DOHH2 (cell line): Measurements from ENCODE around the gene THAP4.

Experiments
- H3F3A ChIP-seq: fragments of 200-600 bp; sonication (generic), shearing (Covaris generic); 2 replicates; pipeline ENCODE4 v1.6.0; 2016; ENCODE audit warnings: antibody characterized with exemption, mild to moderate bottlenecking; ENCODE audit not compliant: control insufficient read depth, insufficient read depth
- H3K27ac ChIP-seq: fragments of 200-600 bp; sonication (generic); 2 replicates; pipeline ENCODE4 v1.5.1; 2014; ENCODE audit warnings: low read depth, mild to moderate bottlenecking, low read length, moderate library complexity
- H3K27me3 ChIP-seq: fragments of 200-600 bp; sonication (generic); 2 replicates; pipeline ENCODE4 v1.6.1; 2014; ENCODE audit warnings: mild to moderate bottlenecking, low read length, mixed read lengths; ENCODE audit not compliant: control insufficient read depth
- H3K36me3 ChIP-seq: fragments of 200-600 bp; sonication (generic); 2 replicates; pipeline ENCODE4 v1.6.1; 2014; ENCODE audit warnings: mild to moderate bottlenecking, low read length, moderate library complexity, mixed read lengths; ENCODE audit not compliant: control insufficient read depth
- H3K4me1 ChIP-seq: fragments of 200-600 bp; sonication (generic); 2 replicates; pipeline ENCODE4 v1.6.1; 2014; ENCODE audit warnings: mild to moderate bottlenecking, low read length, mixed read lengths; ENCODE audit not compliant: control insufficient read depth
- H3K4me2 ChIP-seq: fragments of 200-600 bp; sonication (generic); 2 replicates; pipeline ENCODE4 v1.6.0; 2014; ENCODE audit warnings: mild to moderate bottlenecking, low read length, moderate library complexity
- H3K4me3 ChIP-seq: fragments of 200-600 bp; sonication (generic); 2 replicates; pipeline ENCODE4 v1.5.1; 2014; ENCODE audit warnings: mild to moderate bottlenecking, low read length, mixed read lengths
- H3K79me2 ChIP-seq: fragments of 200-600 bp; sonication (generic); 2 replicates; pipeline ENCODE4 v1.6.1; 2014; ENCODE audit warnings: mild to moderate bottlenecking, low read length, mixed read lengths; ENCODE audit not compliant: control insufficient read depth
- H3K9me2 ChIP-seq: fragments of 200-600 bp; sonication (generic); replicated peaks from 2 replicates; pipeline ENCODE4 v1.6.1; 2014; ENCODE audit warnings: mild to moderate bottlenecking, low read length, mixed read lengths; ENCODE audit not compliant: control insufficient read depth
- H3K9me3 ChIP-seq: fragments of 200-600 bp; sonication (generic); 2 replicates; pipeline ENCODE4 v1.6.1; 2014; ENCODE audit warnings: antibody characterized with exemption, low read length, mixed read lengths; ENCODE audit not compliant: control insufficient read depth, insufficient read depth
- H4K20me1 ChIP-seq: fragments of 200-600 bp; sonication (generic); 2 replicates; pipeline ENCODE4 v1.6.0; 2014; ENCODE audit warnings: low read depth, mild to moderate bottlenecking, antibody characterized with exemption, low read length, moderate library complexity; ENCODE audit not compliant: control insufficient read depth, insufficient read depth
- EZH2phosphoT487 ChIP-seq: fragments of 200-600 bp; sonication (generic); IDR thresholded peaks from 2 replicates; pipeline ENCODE4 v1.6.1; 2017; ENCODE audit warnings: borderline replicate concordance, mild to moderate bottlenecking, antibody characterized with exemption, low read length, moderate library complexity, mixed read lengths
- TF ChIP-seq, protein P1 (sequence below): fragments of 200-600 bp; sonication (generic); IDR thresholded peaks from one replicate; pipeline ENCODE4 v1.5.1; 2014; ENCODE audit warnings: antibody characterized with exemption, mild to moderate bottlenecking, low read depth, low read length; ENCODE audit not compliant: poor library complexity, severe bottlenecking

Gene THAP4

DNA sequence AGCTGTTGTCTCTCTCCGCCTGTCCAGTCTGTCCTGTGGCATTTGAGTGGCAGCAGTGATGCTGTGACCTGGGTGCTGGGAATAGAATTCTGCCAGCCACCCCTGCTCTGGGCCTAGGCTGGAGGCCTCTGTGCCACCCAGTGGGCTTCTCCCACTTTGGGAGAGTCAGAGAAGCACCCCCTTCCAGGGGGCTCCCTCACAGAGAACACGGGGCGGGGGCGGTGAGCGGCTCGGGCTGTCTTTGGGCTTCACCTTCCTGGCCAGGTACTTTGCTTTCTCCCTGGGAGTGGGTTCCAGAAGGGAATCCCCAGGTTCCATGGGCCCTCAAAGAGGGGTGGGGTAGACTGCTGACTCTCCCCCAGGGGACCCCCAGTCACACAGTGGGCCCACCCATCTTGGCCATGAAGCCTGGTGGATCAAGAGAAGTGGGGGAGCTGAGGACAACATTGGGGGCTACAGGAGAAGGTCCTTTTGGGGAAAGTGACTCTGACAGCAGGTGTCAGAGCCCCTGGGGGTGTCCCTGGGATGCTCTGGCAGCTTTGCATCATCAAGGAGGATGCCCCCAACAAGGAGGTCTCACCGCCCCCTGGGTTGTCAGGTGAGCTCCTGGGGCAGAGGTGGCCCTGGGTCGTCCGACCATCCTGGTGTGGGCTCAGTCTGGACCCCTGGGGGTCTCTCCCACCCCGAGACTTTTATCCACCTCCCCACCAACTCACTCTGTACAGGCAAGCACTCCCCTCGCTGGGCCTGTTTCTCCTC is 97.2 kb downstream of the THAP4 start:
- no peak overlapping the region for H3K4me3 ChIP-seq
- H3K9me2 ChIP-seq, result no peaks in the 10 kb centered on the region
- H3K27me3 ChIP-seq, result peaks cover 3% of the 10 kb centered on the region; the same call in 1 of the 2 replicates
- no peaks in the 10 kb centered on the region for H3K36me3 ChIP-seq
- H3K4me2 ChIP-seq, result no peak overlapping the region
- H3K79me2 ChIP-seq, result no peaks in the 10 kb centered on the region
- H3F3A ChIP-seq, result no peaks in the 10 kb centered on the region
- TF ChIP-seq EZH2phosphoT487, result no peak
- TF ChIP-seq, protein P1, sequence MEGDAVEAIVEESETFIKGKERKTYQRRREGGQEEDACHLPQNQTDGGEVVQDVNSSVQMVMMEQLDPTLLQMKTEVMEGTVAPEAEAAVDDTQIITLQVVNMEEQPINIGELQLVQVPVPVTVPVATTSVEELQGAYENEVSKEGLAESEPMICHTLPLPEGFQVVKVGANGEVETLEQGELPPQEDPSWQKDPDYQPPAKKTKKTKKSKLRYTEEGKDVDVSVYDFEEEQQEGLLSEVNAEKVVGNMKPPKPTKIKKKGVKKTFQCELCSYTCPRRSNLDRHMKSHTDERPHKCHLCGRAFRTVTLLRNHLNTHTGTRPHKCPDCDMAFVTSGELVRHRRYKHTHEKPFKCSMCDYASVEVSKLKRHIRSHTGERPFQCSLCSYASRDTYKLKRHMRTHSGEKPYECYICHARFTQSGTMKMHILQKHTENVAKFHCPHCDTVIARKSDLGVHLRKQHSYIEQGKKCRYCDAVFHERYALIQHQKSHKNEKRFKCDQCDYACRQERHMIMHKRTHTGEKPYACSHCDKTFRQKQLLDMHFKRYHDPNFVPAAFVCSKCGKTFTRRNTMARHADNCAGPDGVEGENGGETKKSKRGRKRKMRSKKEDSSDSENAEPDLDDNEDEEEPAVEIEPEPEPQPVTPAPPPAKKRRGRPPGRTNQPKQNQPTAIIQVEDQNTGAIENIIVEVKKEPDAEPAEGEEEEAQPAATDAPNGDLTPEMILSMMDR, result no peak
- H3K4me1 ChIP-seq, result no peaks in the 10 kb centered on the region
- H3K27ac ChIP-seq, result no peak overlapping the region
- no peaks in the 10 kb centered on the region for H3K9me3 ChIP-seq
- H4K20me1 ChIP-seq, result no peaks in the 10 kb centered on the region

DNA sequence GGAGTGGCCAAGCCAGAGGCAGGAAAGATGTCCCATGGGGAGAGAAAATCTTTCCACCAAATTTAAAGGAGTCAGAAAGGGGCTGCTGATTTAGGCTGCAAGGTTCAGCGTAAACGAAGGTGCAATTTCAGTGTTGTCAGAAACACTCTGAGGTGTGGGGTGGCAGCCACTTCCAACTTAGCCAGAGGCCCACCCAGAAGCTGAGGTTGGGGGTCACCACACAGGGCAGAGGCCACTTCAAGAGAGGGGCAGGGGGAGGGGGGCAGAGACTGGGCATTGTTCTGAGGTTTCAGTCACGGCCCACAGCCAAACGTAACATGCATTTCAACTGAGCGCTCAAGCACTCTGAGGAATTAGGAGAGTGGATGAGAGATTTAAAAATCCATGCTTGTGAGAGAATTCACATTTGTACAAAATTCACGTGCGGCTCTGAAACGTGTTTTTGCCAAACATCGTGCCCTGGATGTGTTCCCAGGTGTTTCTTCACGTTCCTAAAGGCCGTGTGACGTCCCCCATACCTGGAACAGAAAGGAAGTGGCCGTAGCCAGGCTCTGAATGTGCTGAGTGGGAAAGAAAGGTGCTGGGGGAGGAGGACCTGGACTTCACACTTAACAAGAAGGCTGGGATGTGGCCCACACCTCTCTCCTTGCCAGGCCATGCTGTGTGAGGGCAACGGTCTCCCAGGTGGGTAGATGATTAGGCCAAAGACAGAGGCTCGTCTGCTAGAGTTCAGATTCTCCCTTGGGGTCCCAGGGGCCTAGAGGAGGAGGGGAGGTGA is 97.9 kb downstream of the THAP4 start:
- H3F3A ChIP-seq, result no peaks in the 10 kb centered on the region
- H4K20me1 ChIP-seq, result no peaks in the 10 kb centered on the region
- no peak overlapping the region for H3K4me3 ChIP-seq
- no peaks in the 10 kb centered on the region for H3K79me2 ChIP-seq
- H3K27ac ChIP-seq, result no peak overlapping the region
- no peak for TF ChIP-seq EZH2phosphoT487
- TF ChIP-seq, protein P1, result no peak
- H3K4me1 ChIP-seq, result no peaks in the 10 kb centered on the region
- H3K4me2 ChIP-seq, result no peak overlapping the region
- peaks cover 3% of the 10 kb centered on the region; the same call in 1 of the 2 replicates for H3K27me3 ChIP-seq
- H3K36me3 ChIP-seq, result no peaks in the 10 kb centered on the region
- H3K9me2 ChIP-seq, result no peaks in the 10 kb centered on the region
- H3K9me3 ChIP-seq, result no peaks in the 10 kb centered on the region

DNA sequence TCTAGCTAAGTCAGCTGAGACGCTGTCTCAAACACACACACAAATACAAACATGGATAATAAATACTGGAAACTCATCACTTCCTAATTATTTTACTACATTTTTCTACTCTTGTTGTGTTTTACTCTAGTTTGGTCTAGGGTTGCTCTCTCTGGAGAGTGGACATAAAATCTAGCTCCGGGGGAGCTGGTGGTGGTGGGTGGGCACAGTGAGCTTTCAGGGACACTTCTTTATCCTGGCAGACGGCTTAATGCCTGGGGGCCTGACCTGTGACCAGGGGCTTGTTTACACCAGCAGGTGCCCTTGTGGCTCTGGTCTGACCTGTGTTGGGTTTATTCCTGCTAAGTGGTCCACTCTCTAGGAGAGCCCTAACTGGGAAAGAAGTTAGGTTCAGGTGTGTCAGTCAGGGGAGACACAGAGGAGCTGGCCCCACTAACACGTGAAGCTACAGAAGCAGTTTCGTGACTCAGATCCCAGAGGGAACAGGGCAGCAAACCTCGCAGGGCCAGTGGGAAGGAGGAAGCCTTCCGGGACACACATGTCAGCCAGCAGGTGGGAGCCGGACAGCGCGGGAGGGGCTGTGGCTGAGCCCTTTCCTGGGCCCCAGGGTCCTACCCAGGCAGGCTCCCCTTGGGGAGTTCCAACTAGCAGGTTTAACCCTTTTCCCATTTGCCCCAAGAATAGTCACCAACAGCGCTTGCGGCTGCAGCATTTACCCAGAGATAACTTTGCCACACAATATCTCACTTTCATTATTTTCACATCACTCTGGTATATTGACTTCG is 100.9 kb downstream of the THAP4 start:
- no peaks in the 10 kb centered on the region for H4K20me1 ChIP-seq
- no peak overlapping the region for H3K4me3 ChIP-seq
- H3K4me1 ChIP-seq, result no peaks in the 10 kb centered on the region
- H3K9me3 ChIP-seq, result no peaks in the 10 kb centered on the region
- no peaks in the 10 kb centered on the region for H3K36me3 ChIP-seq
- H3K9me2 ChIP-seq, result no peaks in the 10 kb centered on the region
- H3K4me2 ChIP-seq, result no peak overlapping the region
- H3K27me3 ChIP-seq, result peaks cover 3% of the 10 kb centered on the region; the same call in 1 of the 2 replicates
- TF ChIP-seq, protein P1, result no peak
- TF ChIP-seq EZH2phosphoT487, result no peak
- H3K79me2 ChIP-seq, result no peaks in the 10 kb centered on the region
- no peak overlapping the region for H3K27ac ChIP-seq
- no peaks in the 10 kb centered on the region for H3F3A ChIP-seq
